Astrocyte (in vitro differentiated cells and primary cell): ENCODE results near the gene C20orf204. TPM values are rescaled to one million over a fixed set of nuclear protein-coding genes. Genes with fewer than 3 reads are reported as not detected.

Source experiments
- DNase-seq: peaks from one replicate; pipeline ENCODE4 v3.0.0-alpha.2; 2010; ENCODE audit warnings: low read depth
- FAIRE-seq: peaks from 2 replicates; lab custom pipeline; 2011; peaks lifted over from hg19 to GRCh38; lab: Jason Lieb, UNC
- H2AFZ ChIP-seq: 2 replicates; pipeline ENCODE4 v1.6.0; 2012; ENCODE audit warnings: low read depth, low read length, inconsistent platforms
- H3K27ac ChIP-seq: 2 replicates; pipeline ENCODE4 v1.5.1; 2011; ENCODE audit warnings: low read depth, low read length, inconsistent platforms
- H3K27me3 ChIP-seq: 2 replicates; pipeline ENCODE4 v1.6.0; 2011; ENCODE audit warnings: low read length, inconsistent platforms; ENCODE audit not compliant: insufficient read depth
- H3K36me3 ChIP-seq: 2 replicates; pipeline ENCODE4 v1.5.1; 2011; ENCODE audit warnings: low read length, inconsistent platforms; ENCODE audit not compliant: insufficient read depth
- H3K4me1 ChIP-seq: 2 replicates; pipeline ENCODE4 v1.5.1; 2011; ENCODE audit warnings: low read length, inconsistent platforms; ENCODE audit not compliant: insufficient read depth
- H3K4me2 ChIP-seq: 2 replicates; pipeline ENCODE4 v1.6.0; 2012; ENCODE audit warnings: low read length, inconsistent platforms
- H3K4me3 ChIP-seq: 2 replicates; pipeline ENCODE4 v1.5.1; 2011; ENCODE audit warnings: low read depth, mild to moderate bottlenecking, low read length, inconsistent platforms; ENCODE audit not compliant: insufficient read depth
- H3K79me2 ChIP-seq: 2 replicates; pipeline ENCODE4 v1.6.0; 2012; ENCODE audit warnings: mild to moderate bottlenecking, low read length, inconsistent platforms; ENCODE audit not compliant: insufficient read depth
- H3K9ac ChIP-seq: 2 replicates; pipeline ENCODE4 v1.6.0; 2012; ENCODE audit warnings: mild to moderate bottlenecking, low read length, inconsistent platforms
- H3K9me3 ChIP-seq: 2 replicates; pipeline ENCODE4 v1.5.1; 2012; ENCODE audit warnings: low read depth, mild to moderate bottlenecking, low read length, inconsistent platforms; ENCODE audit not compliant: insufficient read depth
- H4K20me1 ChIP-seq: 2 replicates; pipeline ENCODE4 v1.6.0; 2012; ENCODE audit warnings: low read length, inconsistent platforms; ENCODE audit not compliant: insufficient read depth
- H3K27ac Mint-ChIP-seq: one replicate; pipeline ENCODE4 v1.8.0; 2021; ENCODE audit warnings: mild to moderate bottlenecking, mixed read lengths; ENCODE audit not compliant: unreplicated experiment
- H3K27me3 Mint-ChIP-seq: one replicate; pipeline ENCODE4 v1.8.0; 2021; ENCODE audit warnings: low read depth, mixed read lengths; ENCODE audit not compliant: unreplicated experiment
- H3K36me3 Mint-ChIP-seq: one replicate; pipeline ENCODE4 v1.8.0; 2021; ENCODE audit warnings: low read depth, mixed read lengths; ENCODE audit not compliant: unreplicated experiment
- H3K4me1 Mint-ChIP-seq: one replicate; pipeline ENCODE4 v1.8.0; 2021; ENCODE audit warnings: low read depth, mixed read lengths; ENCODE audit not compliant: unreplicated experiment
- H3K4me3 Mint-ChIP-seq: one replicate; pipeline ENCODE4 v1.8.0; 2021; ENCODE audit warnings: mild to moderate bottlenecking, moderate library complexity, mixed read lengths; ENCODE audit not compliant: unreplicated experiment
- H3K9me3 Mint-ChIP-seq: one replicate; pipeline ENCODE4 v1.8.0; 2021; ENCODE audit warnings: mild to moderate bottlenecking, mixed read lengths; ENCODE audit not compliant: unreplicated experiment
- CTCF ChIP-seq: IDR thresholded peaks from 2 replicates; pipeline ENCODE4 v1.5.1; 2011; ENCODE audit warnings: low read depth, mild to moderate bottlenecking, inconsistent platforms, low read length, moderate library complexity; ENCODE audit not compliant: insufficient read depth
- EZH2 ChIP-seq: IDR thresholded peaks from 2 replicates; pipeline ENCODE4 v1.6.1; 2012; ENCODE audit warnings: mild to moderate bottlenecking, low read length, inconsistent platforms; ENCODE audit not compliant: insufficient read depth
- total RNA-seq: library from RNA; stranded (reverse); gene quantifications from 2 replicates; pipeline ENCODE4 v1.2.1, GENCODE V29; 2021

Gene C20orf204
- total RNA-seq, 1 donor from 2014 or later, result 0.75 TPM

- peak within 1 kb of the TSS; percentile 85 for H3K4me3 Mint-ChIP-seq
- peak within 1 kb of the TSS; percentile 79 for H3K9ac ChIP-seq
- no peaks in the 10 kb centered on the region for H3K9me3 ChIP-seq
- peaks cover 6% of the 10 kb centered on the region for H3K27me3 Mint-ChIP-seq
- H3K27ac ChIP-seq, result no peak within 1 kb of the TSS
- peak within 1 kb of the TSS; percentile 86 for H2AFZ ChIP-seq
- peak within 1 kb of the TSS; percentile 96 for H3K4me2 ChIP-seq
- no peaks in the 10 kb centered on the region for H3K36me3 ChIP-seq
- H3K4me3 ChIP-seq, result peak within 1 kb of the TSS; percentile 66
- H3K36me3 Mint-ChIP-seq, result no peaks in the 10 kb centered on the region
- TF ChIP-seq CTCF (no peak), EZH2 (no peak)
- no peaks in the 10 kb centered on the region for H3K4me1 Mint-ChIP-seq
- peaks cover 15% of the 10 kb centered on the region for H4K20me1 ChIP-seq
- peaks cover 17% of the 10 kb centered on the region for H3K27me3 ChIP-seq
- peaks cover 1% of the 10 kb centered on the region for H3K9me3 Mint-ChIP-seq
- no peak within 1 kb of the TSS for H3K27ac Mint-ChIP-seq
- DNase-seq, result no peak
- H3K79me2 ChIP-seq, result no peaks in the 10 kb centered on the region
- no peak for FAIRE-seq
- H3K4me1 ChIP-seq, result peaks cover 16% of the 10 kb centered on the region
Measured at GRCh38 chr20:64080013-64080812, 44.2 kb downstream of the C20orf204 start, which contains the start of gene OPRL1. TSS of gene OPRL1 (plus strand) at chr20:64080082. CDS start at chr20:64092721, 12,639 bp downstream.

- TF ChIP-seq CTCF, result no peak
- peak overlapping the region; percentile 96 for H3K4me2 ChIP-seq
Measured at GRCh38 chr20:64080813-64081623, 45.0 kb downstream of the C20orf204 start.

More at GRCh38 chr20:64080813-64081623, 45.0 kb downstream of the C20orf204 start:
- Mint-ChIP-seq H3K4me3 (peak overlapping the region; percentile 85), H3K36me3 (no peaks in the 10 kb centered on the region), H3K9me3 (peaks cover 3% of the 10 kb centered on the region), H3K4me1 (no peaks in the 10 kb centered on the region), H3K27me3 (peaks cover 10% of the 10 kb centered on the region), H3K27ac (no peak overlapping the region)
- Histone ChIP-seq H3K4me1 (peaks cover 16% of the 10 kb centered on the region), H2AFZ (no peak overlapping the region), H3K9ac (no peak overlapping the region), H3K4me3 (no peak overlapping the region), H4K20me1 (peaks cover 15% of the 10 kb centered on the region), H3K9me3 (no peaks in the 10 kb centered on the region), H3K36me3 (no peaks in the 10 kb centered on the region), H3K79me2 (no peaks in the 10 kb centered on the region), H3K27me3 (peaks cover 25% of the 10 kb centered on the region), H3K27ac (no peak overlapping the region)
- FAIRE-seq (no peak), DNase-seq (no peak)
